GM21825 (cell line): ENCODE results near the gene SPATA31C1.
"Not testable (repeated sequence)": the region's sequence is repeated elsewhere in the genome, so short reads cannot be mapped to it uniquely, and the experiment has no call there.

Source experiments
- ATAC-seq: cut with Tn5 transposase; IDR thresholded peaks from one replicate; pipeline ENCODE4 v1.9.1; 2021; ENCODE audit warnings: mild to moderate bottlenecking, moderate library complexity; ENCODE audit not compliant: unreplicated experiment

The SPATA31C1 gene

GRCh38 chr9:87886210-87886932 lies 31.4 kb upstream of the SPATA31C1 start:
- ATAC-seq = no peak

GRCh38 chr9:87886933-87887505 lies 30.7 kb upstream of the SPATA31C1 start:
- ATAC-seq = no peak

- no peak for ATAC-seq
These were observed 29.9 kb upstream of the SPATA31C1 start for GRCh38 chr9:87887661-87888480.

GRCh38 chr9:87888501-87888900 lies 29.3 kb upstream of the SPATA31C1 start:
- ATAC-seq = no peak

DNA sequence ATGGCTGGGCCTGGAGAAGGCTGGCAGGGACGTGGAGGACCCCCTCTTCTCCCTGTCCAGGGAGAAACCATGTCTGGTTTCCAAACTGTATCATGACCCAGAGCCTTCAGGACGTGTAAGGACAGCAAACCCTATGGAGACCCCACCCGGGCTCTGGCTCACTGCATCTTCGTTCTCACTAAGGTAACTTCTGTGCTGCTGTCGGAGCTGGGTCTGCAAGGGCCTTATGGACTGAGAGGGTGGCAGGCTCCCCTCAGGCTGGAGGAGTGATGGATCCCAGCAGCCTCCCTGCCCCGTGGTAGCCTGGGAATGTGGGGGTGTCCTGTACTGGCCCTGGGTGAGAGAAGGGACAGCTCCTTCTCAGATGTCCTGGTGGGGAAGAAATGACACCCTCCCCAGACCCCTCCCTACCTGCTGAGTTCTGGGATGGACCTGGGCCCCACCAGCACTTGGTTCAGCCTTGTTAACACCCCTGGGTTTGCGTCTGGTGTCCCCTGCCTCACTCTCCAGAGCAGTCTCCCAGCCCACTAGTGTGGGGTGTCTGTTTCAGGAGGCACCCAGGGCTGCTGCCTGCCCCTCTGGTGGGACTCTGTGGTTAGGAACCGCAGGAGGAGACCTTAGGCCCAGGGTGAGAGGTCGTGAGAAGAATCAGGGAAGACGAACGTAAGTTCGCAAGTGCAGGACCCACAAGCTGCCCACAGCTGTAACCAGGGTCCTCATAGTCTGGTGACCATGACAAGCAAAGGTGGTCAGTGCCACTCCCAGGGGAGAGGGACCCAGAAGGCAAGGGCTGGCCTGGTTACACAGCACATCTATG lies 28.5 kb upstream of the SPATA31C1 start:
- no peak for ATAC-seq

DNA sequence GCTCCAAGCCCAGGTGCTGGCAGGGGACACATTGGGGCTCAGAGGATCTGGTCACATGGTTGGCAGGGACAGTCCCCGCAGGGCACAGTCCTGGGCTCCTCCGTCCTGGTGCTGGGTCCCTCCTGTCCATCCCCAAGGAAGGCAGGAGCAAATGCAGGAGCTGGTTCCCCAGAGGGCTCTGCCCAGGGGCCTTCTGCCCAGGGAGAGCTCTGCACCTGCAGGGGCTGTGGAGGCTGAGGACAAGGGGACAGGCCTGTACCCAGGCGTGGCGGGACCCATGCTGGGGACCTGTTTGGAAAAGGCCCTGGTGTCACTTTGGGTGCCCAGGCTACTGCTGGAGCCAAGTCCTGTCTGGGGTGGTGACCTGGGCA lies 27.9 kb upstream of the SPATA31C1 start:
- ATAC-seq = no peak

GRCh38 chr9:87890837-87891236 lies 26.9 kb upstream of the SPATA31C1 start:
- ATAC-seq = no peak

- no peak for ATAC-seq
These were observed 26.0 kb upstream of the SPATA31C1 start for GRCh38 chr9:87891754-87892153.

- ATAC-seq = no peak
These were observed 24.8 kb upstream of the SPATA31C1 start for GRCh38 chr9:87892956-87893355.

DNA sequence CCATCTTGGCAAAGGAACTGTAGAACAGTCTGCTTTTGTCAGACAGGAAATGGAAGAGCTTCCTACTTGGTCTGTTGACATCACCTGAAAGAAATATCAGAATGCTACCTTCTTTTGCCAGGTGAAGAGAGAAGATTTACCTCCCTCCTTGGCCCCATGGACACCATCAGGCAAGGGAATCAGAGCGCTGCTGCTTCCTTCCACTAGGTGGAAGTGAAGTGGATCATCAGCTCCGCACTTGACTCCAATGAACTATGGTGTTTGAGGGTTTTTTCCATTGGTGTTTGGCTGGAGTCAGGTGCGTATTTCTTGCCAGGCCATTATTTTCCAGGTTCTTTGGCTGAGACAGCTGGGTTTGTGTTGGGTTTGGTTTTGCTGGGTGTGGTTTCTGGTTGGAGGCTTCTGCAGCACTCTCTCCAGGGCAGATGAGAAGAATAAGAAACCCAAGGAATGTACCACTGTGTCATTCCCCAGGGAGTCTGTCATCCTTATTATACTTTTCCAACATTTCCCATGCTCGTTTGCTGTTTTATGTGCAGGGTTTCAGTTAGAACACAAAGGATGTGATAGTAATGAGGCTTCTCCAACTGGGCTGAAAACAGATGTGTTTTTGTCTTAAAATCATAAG lies 22.6 kb upstream of the SPATA31C1 start:
- ATAC-seq = no peak

- ATAC-seq = no peak
These were observed 20.9 kb upstream of the SPATA31C1 start for GRCh38 chr9:87896891-87897290.

DNA sequence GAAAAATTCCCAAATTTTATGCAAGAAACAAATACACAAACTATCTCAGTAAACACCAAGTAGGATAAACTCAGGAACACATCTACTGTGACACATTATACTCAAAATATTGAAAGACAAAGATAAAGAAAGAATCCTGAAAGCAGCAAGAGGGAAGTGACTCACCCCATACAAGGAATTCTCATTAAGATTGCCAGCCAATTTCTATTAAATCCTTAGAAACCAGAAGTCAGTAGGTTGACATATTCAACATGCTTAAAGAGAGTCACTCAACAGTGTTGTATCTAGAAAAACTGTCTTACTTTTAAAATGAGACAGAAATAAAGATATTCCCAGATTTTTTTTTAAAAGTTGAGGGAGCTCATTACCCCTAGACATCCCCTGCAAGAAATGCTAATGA lies 19.6 kb upstream of the SPATA31C1 start:
- no peak for ATAC-seq

DNA sequence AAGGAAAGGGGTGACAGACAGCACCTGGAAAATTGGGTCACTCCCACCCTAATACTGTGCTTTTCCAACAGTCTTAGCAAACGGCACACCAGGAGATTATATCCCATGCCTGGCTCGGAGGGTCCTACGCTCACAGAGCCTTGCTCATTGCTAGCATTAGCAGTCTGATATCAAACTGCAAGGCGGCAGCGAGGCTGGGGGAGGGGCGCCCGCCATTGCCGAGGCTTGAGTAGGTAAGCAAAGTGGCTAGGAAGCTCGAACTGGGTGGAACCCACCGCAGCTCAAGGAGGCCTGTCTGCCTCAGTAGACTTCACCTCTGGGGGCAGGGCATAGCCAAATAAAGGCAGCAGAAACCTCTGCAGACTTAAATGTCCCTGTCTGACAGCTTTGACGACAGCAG lies 15.4 kb upstream of the SPATA31C1 start:
- not testable (repeated sequence) for ATAC-seq

DNA sequence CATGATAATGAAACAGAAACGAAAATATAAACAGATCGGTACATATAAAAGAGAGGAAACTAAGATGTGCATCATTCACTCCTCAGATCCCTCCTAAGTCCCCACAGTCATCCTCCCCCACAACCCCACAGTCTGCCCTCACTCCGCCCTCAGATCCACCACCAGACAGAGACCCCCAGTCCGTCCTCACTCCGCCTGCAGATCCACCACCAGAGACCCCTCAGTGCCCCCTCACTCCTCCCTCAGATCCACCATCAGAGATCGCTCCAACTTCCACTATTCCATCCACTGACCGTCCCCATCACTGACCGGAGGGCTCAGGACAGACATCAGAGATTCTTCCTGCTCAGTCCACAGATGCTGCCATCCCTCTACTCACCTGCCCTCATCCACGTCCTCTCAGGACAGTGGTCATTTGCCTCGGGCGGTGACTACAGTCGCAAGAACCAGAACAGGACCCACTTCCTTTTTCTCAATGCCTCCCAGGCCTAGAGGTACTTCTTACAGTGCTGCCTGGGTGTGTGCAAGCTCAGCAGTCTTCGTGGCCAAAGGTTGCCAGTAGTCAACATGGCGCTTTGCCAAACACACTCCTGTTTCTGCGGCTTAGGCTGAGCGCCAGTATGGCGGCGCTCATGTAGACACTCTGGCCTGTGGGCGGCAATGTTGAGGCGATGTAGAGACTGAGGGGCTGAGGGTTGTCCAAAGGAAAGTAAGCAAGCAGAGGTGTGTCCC lies 8.3 kb upstream of the SPATA31C1 start:
- ATAC-seq = no peak

DNA sequence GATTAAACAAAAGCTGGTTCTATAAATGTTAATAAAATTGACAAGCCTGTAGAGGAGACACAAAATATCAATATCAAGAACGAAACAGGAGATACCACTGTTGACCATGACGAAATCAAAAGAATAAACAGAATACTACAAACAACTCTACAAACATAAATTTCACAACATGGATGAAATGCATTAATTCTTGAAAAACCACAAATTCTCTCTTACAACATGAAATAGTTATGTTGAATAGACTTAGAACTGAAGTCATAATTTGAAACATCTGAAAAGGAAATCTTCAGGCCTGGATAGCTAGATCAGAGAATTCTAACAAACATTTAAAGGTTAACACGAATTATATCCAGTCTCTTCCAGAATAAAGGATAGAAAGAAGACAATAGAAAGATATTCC lies 6.9 kb upstream of the SPATA31C1 start:
- no peak for ATAC-seq

DNA sequence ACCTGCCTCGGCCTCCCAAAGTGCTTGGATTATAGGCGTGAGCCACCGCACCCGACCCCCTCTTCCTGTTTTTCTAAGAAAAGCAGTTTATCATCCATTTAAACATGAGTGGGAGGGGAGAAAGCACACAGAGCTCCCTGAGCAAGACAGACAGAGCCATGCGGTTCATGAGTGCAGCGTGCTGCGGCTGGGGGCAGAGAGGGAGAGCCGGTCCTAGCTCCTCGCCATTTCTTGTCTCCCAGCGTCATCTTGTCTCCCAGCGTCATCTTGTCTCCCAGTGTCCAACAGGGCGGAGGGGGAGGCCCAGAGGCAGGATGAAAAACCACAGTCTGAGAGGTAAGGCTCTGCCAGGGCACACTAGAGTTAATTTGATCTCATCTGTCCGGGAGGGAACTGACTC lies 1.3 kb downstream of the SPATA31C1 start:
- not testable (repeated sequence) for ATAC-seq

DNA sequence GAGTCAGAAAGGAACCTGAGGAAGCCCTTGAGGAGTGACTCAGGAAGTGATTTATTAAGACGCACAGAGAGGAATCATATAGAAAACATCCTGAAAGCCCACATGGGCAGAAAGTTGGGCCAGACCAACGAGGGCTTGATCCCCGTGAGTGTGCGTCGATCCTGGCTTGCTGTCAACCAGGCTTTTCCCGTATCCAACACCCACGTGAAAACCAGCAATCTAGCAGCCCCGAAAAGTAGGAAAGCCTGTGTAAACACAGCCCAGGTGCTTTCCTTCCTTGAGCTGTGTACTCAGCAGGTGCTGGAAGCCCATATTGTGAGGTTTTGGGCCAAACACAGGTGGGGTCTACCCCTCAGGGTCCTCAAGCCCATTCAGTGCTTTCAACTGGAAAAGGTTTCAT lies 3.8 kb downstream of the SPATA31C1 start:
- ATAC-seq = not testable (repeated sequence)

- not testable (repeated sequence) for ATAC-seq
These were observed 5.2 kb downstream of the SPATA31C1 start for GRCh38 chr9:87923012-87923411.

DNA sequence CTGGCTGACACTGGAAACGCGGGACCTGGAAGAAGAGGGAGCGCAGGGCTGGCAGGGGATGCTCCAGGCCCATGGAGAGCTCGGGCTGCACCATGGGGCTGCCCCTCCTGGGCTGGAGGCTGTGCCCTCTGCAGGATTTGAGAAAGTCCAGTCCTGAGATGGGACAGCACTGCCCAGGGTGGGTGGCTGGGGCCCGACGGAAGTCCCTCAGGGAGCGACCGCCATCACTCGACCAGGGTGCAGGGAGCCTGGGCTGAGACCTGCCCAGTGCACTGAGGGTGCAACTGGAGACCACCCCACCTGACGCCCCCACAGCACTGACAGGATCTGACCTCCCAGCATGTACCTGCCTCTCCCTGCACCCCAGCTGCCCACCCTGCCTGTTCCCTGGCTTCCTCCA lies 7.1 kb downstream of the SPATA31C1 start:
- ATAC-seq = not testable (repeated sequence)

DNA sequence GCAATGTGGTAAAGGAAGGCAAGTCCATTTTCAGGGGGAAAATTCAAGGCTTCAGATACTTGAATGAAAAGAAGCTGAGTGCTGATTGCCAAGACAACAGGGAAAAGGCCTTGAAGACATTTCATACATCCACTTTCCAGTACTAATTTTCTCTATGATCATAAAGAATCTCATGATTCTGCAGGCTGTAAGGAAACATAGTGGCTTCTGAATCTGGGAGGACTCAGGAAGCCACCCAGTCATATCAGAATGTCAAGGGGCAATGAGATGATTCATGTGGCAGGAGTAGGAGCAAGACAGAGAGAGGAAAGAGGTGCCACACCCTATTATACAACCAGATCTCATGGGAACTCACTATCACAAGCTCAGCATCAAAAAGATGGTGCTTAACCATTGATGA lies 11.4 kb downstream of the SPATA31C1 start:
- ATAC-seq = not testable (repeated sequence)
